Heart left ventricle (tissue), 16 donors: ENCODE measurements around the gene EIF6. TPM values are rescaled to one million over a fixed set of nuclear protein-coding genes. Genes with fewer than 3 reads are reported as not detected.

Experiments used
- ATAC-seq, 4 donors: fragments of 200-7000 bp; cut with Tn5 transposase; one replicate each; pipeline ENCODE4 v1.9.1; 2020 to 2022; ENCODE audit warnings: moderate library complexity in 4 of 4, mild to moderate bottlenecking in 3 of 4, moderate number of reproducible peaks in 1 of 4
- DNase-seq, 5 donors: peaks; one replicate each; pipeline ENCODE4 v3.0.0-alpha.2; 2020
- H3K27ac ChIP-seq, 12 donors: fragments of 200-600 bp; sonication (generic) in 4 of 12; one replicate each; pipeline versions ENCODE4 v1.5.0 to v1.8.0; 2016 to 2022; ENCODE audit warnings: mild to moderate bottlenecking in 2 of 12
- H3K27me3 ChIP-seq, 9 donors: fragments of 200-600 bp; sonication (generic) in 2 of 9; one replicate each; pipeline versions ENCODE4 v1.5.1 to v1.8.0; 2016 to 2022; ENCODE audit warnings: mild to moderate bottlenecking in 3 of 9
- H3K36me3 ChIP-seq, 9 donors: fragments of 200-600 bp; sonication (generic) in 2 of 9; one replicate each; pipeline versions ENCODE4 v1.5.0 to v1.8.0; 2018 to 2022; ENCODE audit warnings: mild to moderate bottlenecking in 2 of 9
- H3K4me1 ChIP-seq, 12 donors: fragments of 200-600 bp; sonication (generic) in 4 of 12; one replicate each; pipeline versions ENCODE4 v1.5.0 to v1.8.0; 2016 to 2022; ENCODE audit warnings: mild to moderate bottlenecking in 3 of 12
- H3K4me3 ChIP-seq, 12 donors: fragments of 200-600 bp; sonication (generic) in 4 of 12; one replicate each; pipeline versions ENCODE4 v1.5.0 to v1.8.0; 2017 to 2022; ENCODE audit warnings: mild to moderate bottlenecking in 9 of 12, moderate library complexity in 4 of 12
- H3K9me3 ChIP-seq, 12 donors: fragments of 200-600 bp; sonication (generic) in 4 of 12; one replicate each; pipeline versions ENCODE4 v1.5.0 to v1.8.0; 2016 to 2022; ENCODE audit warnings: mild to moderate bottlenecking in 1 of 12
- CTCF ChIP-seq, 12 donors: fragments of 200-600 bp; sonication (generic) in 4 of 12; IDR thresholded peaks; one replicate each; pipeline versions ENCODE4 v1.5.0 to v1.8.0; 2018 to 2022; ENCODE audit warnings: antibody characterized with exemption in 12 of 12, mild to moderate bottlenecking in 5 of 12
- POLR2A ChIP-seq, 2 donors: fragments of 450-650 bp; IDR thresholded peaks; one replicate each; pipeline ENCODE4 v1.6.1; 2017; ENCODE audit warnings: antibody characterized with exemption in 2 of 2, mild to moderate bottlenecking in 2 of 2, moderate library complexity in 2 of 2
- WGBS, 4 donors: extraction: QIAGEN DNeasy Blood & Tissue Kit in 2 of 4; methylation state at CpG; one replicate each; pipeline versions ENCODE4 v1.1.5 to v1.1.7; 2013 to 2018; 5-methylcytosine and 5-hydroxymethylcytosine counted together
- intact Hi-C, 10 donors: fragments of 100-400 bp; cut with DNase I; formaldehyde crosslinking; loops; one replicate each; pipeline versions ENCODE4 v1.11.1 to v1.14.2; 2022
- polyA plus RNA-seq, 2 donors: library from polyadenylated mRNA; stranded (reverse); fragments of 200-250 nt; gene quantifications; one replicate each; pipeline ENCODE4 v1.2.3, GENCODE V29; 2013
- total RNA-seq, 9 donors: library from RNA; depleted of rRNA in 2 of 9; stranded (reverse); fragments of >200 nt in 2 of 9; fragmentation: NEBNext Ultra II Directional in 3 of 9; extraction: Animal tissue kit (Norgen Biotek cat#: 25700) in 3 of 9; gene quantifications; one replicate each; pipeline versions ENCODE4 v1.1.0 to v1.2.4, GENCODE V29; 2016 to 2023
- donor health status: ischemic (EF 13 %, LVEDD 7.1; RV severe dilation, severe dysfunction).
- donor health status: healthy with polysubstance abuse.
- donor health status: DM: no; HTN: yes; CAD: no.
- donor health status: DM: no; HTN: no; CAD: no.
- donor health status: ischemic (EF 25% LVEDD 6.9; RV normal size, moderate dysfunction).
- donor health status: ischemic (EF 25% LVEDD 5.7; RV mildly dilated, moderate dysfunction).
- donor health status: healthy.
- donor health status: DM: yes; HTN: yes; CAD: no.
- donor health status: ischemic (EF 35%, LVEDD 5.7; RV mildly dilated, moderate dysfunction).
- donor health status: nonischemic (EF 11% LVEDD 7.7; RV severe dilation, severe dysfunction).
- donor health status: DM: yes; HTN: yes; CAD: no.
- donor health status: PGD.
- donor health status: ischemic (EF 29% LVEDD 5.4; RV normal size, mild dysfunction).
- donor health status: nonischemic (EF 23%, LVEDD 6.1; RV moderate dilation, normal function).

EIF6 gene
- total and polyA plus RNA-seq, 11 donors, result 27.5 to 150 (median 42.1) TPM

- WGBS, 4 donors, result 21 to 25% (median 25%) methylated on average over 23 to 24 of the region's 24 CpGs
- Histone ChIP-seq H3K9me3 (no peaks in the 10 kb centered on the region), H3K27ac (peak overlapping the region in 11 of 12 donors; percentile 47 to 86 (median 76)), H3K27me3 (no peaks in the 10 kb centered on the region), H3K4me3 (peak overlapping the region; percentile 63 to 99 (median 86)), H3K36me3 (peaks cover 0 to 43% (median 24%) of the 10 kb centered on the region in 9 donors), H3K4me1 (peaks cover 6 to 24% (median 13%) of the 10 kb centered on the region in 12 donors)
- DNase-seq, result no peak
- ATAC-seq, result no peak
- TF ChIP-seq CTCF (IDR thresholded peaks at IDR 0.05) (no peak), POLR2A (IDR thresholded peaks at IDR 0.05) (no peak)
- intact Hi-C loops, result no loop called here
Measured at GRCh38 chr20:35283441-35284266, 918 bp downstream of the EIF6 start.

GRCh38 chr20:35281506-35282101 lies 3.0 kb downstream of the EIF6 start:
- Histone ChIP-seq H3K4me3 (no peak overlapping the region), H3K9me3 (no peaks in the 10 kb centered on the region), H3K27ac (no peak overlapping the region), H3K27me3 (no peaks in the 10 kb centered on the region), H3K4me1 (peaks cover 8 to 38% (median 23%) of the 10 kb centered on the region in 12 donors), H3K36me3 (peaks cover 0 to 49% (median 26%) of the 10 kb centered on the region in 9 donors)
- TF ChIP-seq CTCF (IDR thresholded peaks at IDR 0.05) (no peak), POLR2A (IDR thresholded peaks at IDR 0.05) (no peak)
- DNase-seq (peak in 1 of 5 donors; percentile 2), ATAC-seq (no peak)
- 95 to 99% (median 96%) methylated on average over 10 of the region's 10 CpGs for WGBS, 4 donors
- intact Hi-C loops, result no loop called here

- no peak for TF ChIP-seq POLR2A (IDR thresholded peaks at IDR 0.05)
- no peak for TF ChIP-seq CTCF (IDR thresholded peaks at IDR 0.05)
- Histone ChIP-seq H3K27me3 (no peaks in the 10 kb centered on the region), H3K27ac (no peak overlapping the region), H3K4me3 (no peak overlapping the region), H3K9me3 (no peaks in the 10 kb centered on the region), H3K4me1 (peaks cover 10 to 48% (median 27%) of the 10 kb centered on the region in 12 donors), H3K36me3 (peaks cover 0 to 59% (median 26%) of the 10 kb centered on the region in 9 donors)
- intact Hi-C loops, result no loop called here
- 96 to 99% (median 97%) methylated on average over 6 of the region's 6 CpGs for WGBS, 4 donors
- DNase-seq (no peak), ATAC-seq (no peak)
Measured at GRCh38 chr20:35280523-35280922, 4.0 kb downstream of the EIF6 start.

- TF ChIP-seq CTCF (IDR thresholded peaks at IDR 0.05), result no peak
- TF ChIP-seq POLR2A (IDR thresholded peaks at IDR 0.05), result no peak
- Histone ChIP-seq H3K36me3 (peaks cover 0 to 63% (median 26%) of the 10 kb centered on the region in 9 donors), H3K9me3 (no peaks in the 10 kb centered on the region), H3K4me1 (peaks cover 10 to 42% (median 24%) of the 10 kb centered on the region in 12 donors), H3K27ac (no peak overlapping the region), H3K4me3 (no peak overlapping the region), H3K27me3 (no peaks in the 10 kb centered on the region)
- no peak for ATAC-seq
- intact Hi-C loops, result loop anchor here in 5 of 10 donors (5.0 to 10.0 kb wide), 4 partner anchors 132 to 445 kb away; partner anchors contain the start of genes ACSS2 (in 2 of the 5), EDEM2 (in 2 of the 5) and GGT7 (in 2 of the 5)
- 90 to 95% (median 93%) methylated on average over 6 to 7 of the region's 7 CpGs for WGBS, 4 donors
- DNase-seq, result no peak
Measured at GRCh38 chr20:35279533-35280174, 4.9 kb downstream of the EIF6 start.
